Breast epithelium (tissue), 3 donors: ENCODE results near the gene TTC22.

Source experiments
- POLR2AphosphoS5 ChIP-seq, 3 donors: sonication (generic); formaldehyde crosslinking; IDR thresholded peaks; one replicate each; pipeline ENCODE4 v1.6.1; 2017; ENCODE audit warnings: antibody characterized with exemption in 3 of 3
- TF ChIP-seq, protein P1 (sequence below), 3 donors: fragments of 450-650 bp; IDR thresholded peaks; one replicate each; pipeline ENCODE4 v1.5.1; 2016 to 2017; ENCODE audit warnings: antibody characterized with exemption in 3 of 3, mild to moderate bottlenecking in 3 of 3, moderate library complexity in 3 of 3

DNA sequence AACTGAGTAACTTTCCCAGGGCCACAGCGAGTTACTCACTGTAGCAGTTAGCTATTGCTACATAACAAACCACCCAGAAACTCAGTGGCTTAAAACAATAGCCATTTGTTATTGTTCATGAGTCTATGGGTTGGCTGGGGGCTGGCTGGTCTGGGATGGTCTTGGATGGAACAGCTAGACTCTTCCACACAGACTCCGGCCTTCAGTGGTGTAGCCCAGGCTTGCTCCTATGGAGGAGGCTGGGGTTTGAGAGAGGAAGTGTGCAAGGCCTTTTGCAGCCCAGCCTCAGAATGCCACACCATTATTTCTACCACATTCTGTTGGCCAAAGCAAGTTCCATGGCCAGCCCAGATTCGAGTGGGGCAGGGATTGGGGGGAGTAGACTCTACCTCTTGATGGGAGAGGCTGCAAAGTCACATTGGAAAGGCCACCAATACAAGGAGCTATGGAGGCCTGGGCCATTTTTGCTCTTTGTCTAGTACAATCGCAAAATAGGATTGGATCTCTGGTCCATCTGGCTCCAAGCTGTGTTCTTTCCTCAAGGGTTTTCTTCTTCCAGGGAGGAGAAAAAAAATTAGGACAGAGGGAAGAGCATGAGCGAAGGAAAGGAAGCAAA is 37.5 kb upstream of the TTC22 start:
- TF ChIP-seq, protein P1, sequence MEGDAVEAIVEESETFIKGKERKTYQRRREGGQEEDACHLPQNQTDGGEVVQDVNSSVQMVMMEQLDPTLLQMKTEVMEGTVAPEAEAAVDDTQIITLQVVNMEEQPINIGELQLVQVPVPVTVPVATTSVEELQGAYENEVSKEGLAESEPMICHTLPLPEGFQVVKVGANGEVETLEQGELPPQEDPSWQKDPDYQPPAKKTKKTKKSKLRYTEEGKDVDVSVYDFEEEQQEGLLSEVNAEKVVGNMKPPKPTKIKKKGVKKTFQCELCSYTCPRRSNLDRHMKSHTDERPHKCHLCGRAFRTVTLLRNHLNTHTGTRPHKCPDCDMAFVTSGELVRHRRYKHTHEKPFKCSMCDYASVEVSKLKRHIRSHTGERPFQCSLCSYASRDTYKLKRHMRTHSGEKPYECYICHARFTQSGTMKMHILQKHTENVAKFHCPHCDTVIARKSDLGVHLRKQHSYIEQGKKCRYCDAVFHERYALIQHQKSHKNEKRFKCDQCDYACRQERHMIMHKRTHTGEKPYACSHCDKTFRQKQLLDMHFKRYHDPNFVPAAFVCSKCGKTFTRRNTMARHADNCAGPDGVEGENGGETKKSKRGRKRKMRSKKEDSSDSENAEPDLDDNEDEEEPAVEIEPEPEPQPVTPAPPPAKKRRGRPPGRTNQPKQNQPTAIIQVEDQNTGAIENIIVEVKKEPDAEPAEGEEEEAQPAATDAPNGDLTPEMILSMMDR (IDR thresholded peaks at IDR 0.05): no peak
- TF ChIP-seq POLR2AphosphoS5 (IDR thresholded peaks at IDR 0.05): no peak
